HepG2 (cell line): ENCODE data around the gene TRMT2A. TPM values are rescaled to one million over a fixed set of nuclear protein-coding genes. Genes with fewer than 3 reads are reported as not detected.

Experiments
- ATAC-seq: fragments of 200-7000 bp; cut with Tn5 transposase; 3 replicates; pipeline ENCODE4 v1.9.1; 2020; ENCODE audit warnings: mild to moderate bottlenecking, moderate library complexity
- BruUV-seq: library from RNA; stranded (reverse); fragments of 400-500 nt; replicated peaks from 2 replicates; lab custom pipeline; 2021; lab: Mats Ljungman, UMichigan
- CTCF ChIA-PET: fragments of 300-600 bp; formaldehyde crosslinking; extraction: SDS; loops from one replicate; lab custom pipeline; 2021; ENCODE audit warnings: low total read pairs, inconsistent platforms, low intra/inter-chr PET ratio; lab: Yijun Ruan, JAX
- POLR2A ChIA-PET: fragments of 350-600 bp; sonication (Branson Sonifier 250); formaldehyde crosslinking; loops from one replicate; lab custom pipeline; 2020; ENCODE audit warnings: antibody characterized with exemption, inconsistent platforms; lab: Yijun Ruan, JAX
- DNase-seq: peaks from one replicate; pipeline ENCODE4 v3.0.0-alpha.2; 2015; ENCODE audit warnings: low spot score
- FAIRE-seq: peaks from 3 replicates; lab custom pipeline; 2011; peaks lifted over from hg19 to GRCh38; lab: Jason Lieb, UNC
- H2AFZ ChIP-seq: one replicate; pipeline ENCODE4 v1.6.1; 2011; ENCODE audit warnings: low read length, inconsistent platforms
- H3K27ac ChIP-seq: fragments of 300-600 bp; 3 replicates; pipeline ENCODE4 v1.8.0; 2011; ENCODE audit warnings: mixed run types, mild to moderate bottlenecking, mixed read lengths, low read length, inconsistent platforms; ENCODE audit not compliant: insufficient read depth; ENCODE audit errors: extremely low read length
- H3K27me3 ChIP-seq, 2 experiments: fragments of 200-600 bp in 1 of 2; 2 replicates in 1 of 2; 3 replicates in 1 of 2; pipeline versions ENCODE4 v1.6.0 to v1.8.0; 2011; ENCODE audit warnings: low read length in 2 of 2, mild to moderate bottlenecking in 2 of 2, moderate library complexity in 2 of 2, inconsistent platforms in 1 of 2; ENCODE audit not compliant: insufficient read depth in 2 of 2, control insufficient read depth in 1 of 2
- H3K36me3 ChIP-seq, 2 experiments: fragments of 200-600 bp in 1 of 2; replicated peaks in 1 of 2; 2 replicates in 1 of 2; 3 replicates in 1 of 2; pipeline versions ENCODE4 v1.5.1 to v1.8.0; 2011; ENCODE audit warnings: low read length in 2 of 2, inconsistent platforms in 1 of 2; ENCODE audit not compliant: insufficient read depth in 2 of 2, control insufficient read depth in 1 of 2
- H3K4me1 ChIP-seq: 2 replicates; pipeline ENCODE4 v1.5.1; 2012; ENCODE audit warnings: low read length, inconsistent platforms; ENCODE audit not compliant: insufficient read depth
- H3K4me2 ChIP-seq: 2 replicates; pipeline ENCODE4 v1.6.0; 2011; ENCODE audit warnings: low read depth, low read length, inconsistent platforms
- H3K4me3 ChIP-seq, 3 experiments: fragments of 200-600 bp in 1 of 3; sonication (generic), shearing (Covaris generic) in 1 of 3; replicated peaks in 1 of 3; 2 replicates each; pipeline ENCODE4 v1.5.1; 2011 to 2016; ENCODE audit warnings: low read length in 3 of 3, inconsistent platforms in 2 of 3, low read depth in 2 of 3, mild to moderate bottlenecking in 2 of 3, control low read depth in 1 of 3, mixed read lengths in 1 of 3; ENCODE audit not compliant: insufficient read depth in 1 of 3
- H3K79me2 ChIP-seq: one replicate; pipeline ENCODE4 v1.6.1; 2011; ENCODE audit warnings: low read length, inconsistent platforms; ENCODE audit not compliant: insufficient read depth
- H3K9ac ChIP-seq: 2 replicates; pipeline ENCODE4 v1.6.0; 2011; ENCODE audit warnings: mild to moderate bottlenecking, low read depth, low read length, inconsistent platforms; ENCODE audit not compliant: insufficient read depth
- H3K9me3 ChIP-seq: 2 replicates; pipeline ENCODE4 v1.5.1; 2012; ENCODE audit warnings: mild to moderate bottlenecking, low read length
- H4K20me1 ChIP-seq: 2 replicates; pipeline ENCODE4 v1.6.0; 2011; ENCODE audit warnings: inconsistent platforms, mild to moderate bottlenecking, low read length, moderate library complexity; ENCODE audit not compliant: insufficient read depth
- FLYWCH1 ChIP-seq: sonication (generic); formaldehyde crosslinking; IDR thresholded peaks from 2 replicates; pipeline ENCODE4 v1.8.1; 2023; ENCODE audit warnings: mild to moderate bottlenecking, missing genetic modification reagents
- PHF5A ChIP-seq: IDR thresholded peaks from one replicate; pipeline ENCODE4 v1.6.1; 2018; ENCODE audit warnings: low read depth, missing genetic modification reagents; ENCODE audit not compliant: unreplicated experiment
- POLR2AphosphoS5 ChIP-seq: IDR thresholded peaks from 2 replicates; pipeline ENCODE4 v1.6.1; 2012; ENCODE audit warnings: low read depth, low read length
- ZNF24 ChIP-seq: fragments of 450-650 bp; IDR thresholded peaks from 2 replicates; pipeline ENCODE4 v1.6.1; 2017; ENCODE audit warnings: antibody characterized with exemption, mild to moderate bottlenecking
- ZNF772 ChIP-seq: sonication (generic); formaldehyde crosslinking; IDR thresholded peaks from 2 replicates; pipeline ENCODE4 v1.5.0; 2020; ENCODE audit warnings: mild to moderate bottlenecking, missing genetic modification reagents
- ZNF776 ChIP-seq: sonication (generic); formaldehyde crosslinking; IDR thresholded peaks from 2 replicates; pipeline ENCODE4 v1.4.0; 2020; ENCODE audit warnings: mild to moderate bottlenecking, missing genetic modification reagents
- WGBS: methylation state at CpG from one replicate; pipeline ENCODE4 v1.1.6; 2017; ENCODE audit warnings: low lambda C conversion rate; 5-methylcytosine and 5-hydroxymethylcytosine counted together
- in situ Hi-C: cut with HindIII; loops from 2 replicates; pipeline ENCODE4 v1.10.0; 2017; ENCODE audit warnings: low pct_unique_long_range_greater_than_20kb; ENCODE audit not compliant: extremely low pct_ligation_motif_present
- intact Hi-C: fragments of 100-400 bp; cut with micrococcal nuclease; formaldehyde crosslinking; loops from one replicate; pipeline ENCODE4 v1.10.0; 2022; ENCODE audit not compliant: unreplicated experiment
- polyA plus RNA-seq, 8 experiments: library from polyadenylated mRNA; depleted of rRNA in 3 of 8; stranded (reverse) in 7 of 8; unstranded in 1 of 8; fragments of >200 nt; fragmentation: Illumina TruSeq in 4 of 8; extraction: Trizol in 4 of 8; gene quantifications; 2 replicates each; pipeline versions ENCODE4 v1.2.1 to v1.2.3, GENCODE V29; 2011 to 2016; ENCODE audit warnings: low read depth in 4 of 8, missing spikeins in 1 of 8, mixed read lengths in 1 of 8; ENCODE audit not compliant: insufficient read depth in 1 of 8
- total RNA-seq, 5 experiments: library from RNA; depleted of rRNA; stranded (reverse); fragments of >200 nt; fragmentation: Illumina TruSeq; extraction: Trizol; gene quantifications; 2 replicates each; pipeline ENCODE4 v1.2.3, GENCODE V29; 2016; ENCODE audit warnings: low read depth in 1 of 5
- TF ChIP-seq, protein P1 (sequence below), 2 experiments: fragments of 450-650 bp in 1 of 2; sonication (generic) in 1 of 2; formaldehyde crosslinking in 1 of 2; IDR thresholded peaks; 2 replicates each; pipeline versions ENCODE4 v1.6.1 to v1.8.0; 2016 to 2022; ENCODE audit warnings: antibody characterized with exemption in 1 of 2, mild to moderate bottlenecking in 1 of 2, missing genetic modification reagents in 1 of 2
- TF ChIP-seq, protein P2 (sequence below): sonication (generic); formaldehyde crosslinking; IDR thresholded peaks from 2 replicates; pipeline ENCODE4 v1.5.0; 2020; ENCODE audit warnings: mild to moderate bottlenecking, missing genetic modification reagents
- TF ChIP-seq, protein P3 (sequence below): sonication (generic); formaldehyde crosslinking; IDR thresholded peaks from 2 replicates; pipeline ENCODE4 v1.5.0; 2020; ENCODE audit warnings: missing genetic modification reagents, mild to moderate bottlenecking, borderline replicate concordance

Gene TRMT2A
- total and polyA plus RNA-seq, 2 of the 13 experiments (the other 11 are each of a cell fraction or from before 2014, with no cell fraction given), result 24.0 to 30.3 TPM

DNA sequence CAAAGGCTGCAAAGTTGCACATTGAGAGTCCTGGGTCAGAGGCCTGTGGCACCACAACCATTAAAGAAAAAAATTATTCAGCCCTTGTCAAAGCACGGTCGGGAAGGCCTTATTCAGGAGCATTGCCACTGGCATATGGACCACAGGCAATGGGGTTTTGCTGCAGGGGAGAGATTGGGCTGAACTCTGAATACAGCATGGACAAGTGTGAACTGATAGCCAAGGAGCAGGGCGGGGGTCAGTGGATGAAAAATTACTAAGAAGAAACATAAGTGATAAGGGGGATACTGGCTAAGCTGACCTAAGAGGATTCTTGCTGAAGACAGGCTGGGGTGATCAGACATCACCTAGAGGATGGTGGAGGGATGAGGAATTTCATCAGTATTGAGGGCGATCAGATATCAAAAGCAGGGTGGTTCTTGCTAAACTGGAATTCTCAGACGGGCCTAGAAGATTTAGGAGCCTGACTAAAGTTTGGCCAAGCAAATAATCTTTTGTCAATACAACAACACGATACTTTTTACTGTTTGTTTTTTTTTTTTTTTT, 40.3 kb downstream of the TRMT2A start:
- no peak overlapping the region for H2AFZ ChIP-seq
- H3K27ac ChIP-seq, result no peak overlapping the region
- whole genome bisulfite sequencing, result 33% methylated on average over 6 of the region's 6 CpGs
- peaks cover 19% of the 10 kb centered on the region for H3K4me1 ChIP-seq
- BruUV-seq, result no TSS peak
- no peak for FAIRE-seq
- intact Hi-C loops, result loop anchor here (10.0 kb wide), 1 partner anchor 62 kb away; the partner anchor contains the start of gene ARVCF
- in situ Hi-C loops, result no loop called here
- no peak overlapping the region for H3K9ac ChIP-seq
- ATAC-seq, result no peak
- DNase-seq, result no peak
- CTCF ChIA-PET, result no interaction called here
- H3K27me3 ChIP-seq, result no peaks in the 10 kb centered on the region; a peak in 2 of 5 replicates
- peaks cover 13% of the 10 kb centered on the region for H3K79me2 ChIP-seq
- POLR2A ChIA-PET, result no interaction called here
- no peak overlapping the region for H3K4me2 ChIP-seq
- no peaks in the 10 kb centered on the region for H3K9me3 ChIP-seq
- H3K36me3 ChIP-seq, result no peaks in the 10 kb centered on the region
- 0 out of 2 replicates have a peak, but pooled peaks cover under 1% of the 10 kb centered on the region for H4K20me1 ChIP-seq
- no peak overlapping the region for H3K4me3 ChIP-seq
- TF ChIP-seq PHF5A (no peak), ZNF776 (CRISPR knock-in tag) (no peak), FLYWCH1 (CRISPR knock-in tag) (no peak), ZNF24 (no peak), ZNF772 (no peak), POLR2AphosphoS5 (no peak)
- TF ChIP-seq, protein P1, sequence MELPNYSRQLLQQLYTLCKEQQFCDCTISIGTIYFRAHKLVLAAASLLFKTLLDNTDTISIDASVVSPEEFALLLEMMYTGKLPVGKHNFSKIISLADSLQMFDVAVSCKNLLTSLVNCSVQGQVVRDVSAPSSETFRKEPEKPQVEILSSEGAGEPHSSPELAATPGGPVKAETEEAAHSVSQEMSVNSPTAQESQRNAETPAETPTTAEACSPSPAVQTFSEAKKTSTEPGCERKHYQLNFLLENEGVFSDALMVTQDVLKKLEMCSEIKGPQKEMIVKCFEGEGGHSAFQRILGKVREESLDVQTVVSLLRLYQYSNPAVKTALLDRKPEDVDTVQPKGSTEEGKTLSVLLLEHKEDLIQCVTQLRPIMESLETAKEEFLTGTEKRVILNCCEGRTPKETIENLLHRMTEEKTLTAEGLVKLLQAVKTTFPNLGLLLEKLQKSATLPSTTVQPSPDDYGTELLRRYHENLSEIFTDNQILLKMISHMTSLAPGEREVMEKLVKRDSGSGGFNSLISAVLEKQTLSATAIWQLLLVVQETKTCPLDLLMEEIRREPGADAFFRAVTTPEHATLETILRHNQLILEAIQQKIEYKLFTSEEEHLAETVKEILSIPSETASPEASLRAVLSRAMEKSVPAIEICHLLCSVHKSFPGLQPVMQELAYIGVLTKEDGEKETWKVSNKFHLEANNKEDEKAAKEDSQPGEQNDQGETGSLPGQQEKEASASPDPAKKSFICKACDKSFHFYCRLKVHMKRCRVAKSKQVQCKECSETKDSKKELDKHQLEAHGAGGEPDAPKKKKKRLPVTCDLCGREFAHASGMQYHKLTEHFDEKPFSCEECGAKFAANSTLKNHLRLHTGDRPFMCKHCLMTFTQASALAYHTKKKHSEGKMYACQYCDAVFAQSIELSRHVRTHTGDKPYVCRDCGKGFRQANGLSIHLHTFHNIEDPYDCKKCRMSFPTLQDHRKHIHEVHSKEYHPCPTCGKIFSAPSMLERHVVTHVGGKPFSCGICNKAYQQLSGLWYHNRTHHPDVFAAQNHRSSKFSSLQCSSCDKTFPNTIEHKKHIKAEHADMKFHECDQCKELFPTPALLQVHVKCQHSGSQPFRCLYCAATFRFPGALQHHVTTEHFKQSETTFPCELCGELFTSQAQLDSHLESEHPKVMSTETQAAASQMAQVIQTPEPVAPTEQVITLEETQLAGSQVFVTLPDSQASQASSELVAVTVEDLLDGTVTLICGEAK (IDR thresholded peaks at IDR 0.05), result no peak
- TF ChIP-seq, protein P1 (CRISPR knock-in tag; IDR thresholded peaks at IDR 0.05), result no peak
- TF ChIP-seq, protein P2, sequence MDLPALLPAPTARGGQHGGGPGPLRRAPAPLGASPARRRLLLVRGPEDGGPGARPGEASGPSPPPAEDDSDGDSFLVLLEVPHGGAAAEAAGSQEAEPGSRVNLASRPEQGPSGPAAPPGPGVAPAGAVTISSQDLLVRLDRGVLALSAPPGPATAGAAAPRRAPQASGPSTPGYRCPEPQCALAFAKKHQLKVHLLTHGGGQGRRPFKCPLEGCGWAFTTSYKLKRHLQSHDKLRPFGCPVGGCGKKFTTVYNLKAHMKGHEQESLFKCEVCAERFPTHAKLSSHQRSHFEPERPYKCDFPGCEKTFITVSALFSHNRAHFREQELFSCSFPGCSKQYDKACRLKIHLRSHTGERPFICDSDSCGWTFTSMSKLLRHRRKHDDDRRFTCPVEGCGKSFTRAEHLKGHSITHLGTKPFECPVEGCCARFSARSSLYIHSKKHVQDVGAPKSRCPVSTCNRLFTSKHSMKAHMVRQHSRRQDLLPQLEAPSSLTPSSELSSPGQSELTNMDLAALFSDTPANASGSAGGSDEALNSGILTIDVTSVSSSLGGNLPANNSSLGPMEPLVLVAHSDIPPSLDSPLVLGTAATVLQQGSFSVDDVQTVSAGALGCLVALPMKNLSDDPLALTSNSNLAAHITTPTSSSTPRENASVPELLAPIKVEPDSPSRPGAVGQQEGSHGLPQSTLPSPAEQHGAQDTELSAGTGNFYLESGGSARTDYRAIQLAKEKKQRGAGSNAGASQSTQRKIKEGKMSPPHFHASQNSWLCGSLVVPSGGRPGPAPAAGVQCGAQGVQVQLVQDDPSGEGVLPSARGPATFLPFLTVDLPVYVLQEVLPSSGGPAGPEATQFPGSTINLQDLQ (CRISPR knock-in tag), result no peak
- TF ChIP-seq, protein P3, sequence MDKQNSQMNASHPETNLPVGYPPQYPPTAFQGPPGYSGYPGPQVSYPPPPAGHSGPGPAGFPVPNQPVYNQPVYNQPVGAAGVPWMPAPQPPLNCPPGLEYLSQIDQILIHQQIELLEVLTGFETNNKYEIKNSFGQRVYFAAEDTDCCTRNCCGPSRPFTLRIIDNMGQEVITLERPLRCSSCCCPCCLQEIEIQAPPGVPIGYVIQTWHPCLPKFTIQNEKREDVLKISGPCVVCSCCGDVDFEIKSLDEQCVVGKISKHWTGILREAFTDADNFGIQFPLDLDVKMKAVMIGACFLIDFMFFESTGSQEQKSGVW, result no peak
